ENCODE results near the gene ACSF2. TPM values are rescaled to one million over a fixed set of nuclear protein-coding genes. Genes with fewer than 3 reads are reported as not detected.

ACSF2 gene
- total RNA-seq, 1 experiment from 2014 or later = 72.7 TPM

DNA sequence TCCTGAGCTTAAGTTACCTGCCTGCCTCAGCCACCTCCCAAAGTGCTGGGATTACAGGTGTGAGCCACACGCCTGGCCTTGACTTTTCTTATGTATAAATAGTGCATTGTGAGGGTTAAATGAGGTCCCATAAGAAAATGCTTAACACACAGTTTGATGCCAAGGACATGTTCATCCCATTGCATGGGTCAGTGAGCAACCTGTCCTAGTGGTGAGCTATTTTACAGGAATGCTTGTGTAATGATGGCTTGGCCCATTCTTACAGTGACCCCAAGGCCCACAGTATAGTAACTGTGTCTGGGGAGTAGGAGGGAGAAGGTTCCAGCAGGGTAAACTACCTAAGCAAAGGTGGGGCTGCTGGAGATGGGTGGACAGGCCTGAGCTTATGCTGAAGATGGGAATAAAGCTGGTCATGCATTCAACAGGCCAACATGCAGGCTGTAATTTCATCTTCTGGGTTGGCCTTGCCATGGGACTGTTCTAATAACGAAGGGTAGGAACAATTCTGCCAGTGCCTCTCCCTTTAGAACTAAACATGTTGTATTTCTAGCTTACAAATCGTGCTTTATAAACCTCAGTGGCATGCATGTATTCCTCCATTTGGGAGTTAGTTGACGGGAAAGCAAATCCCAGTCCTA lies 6.2 kb downstream of the ACSF2 start:
- H3K27ac ChIP-seq (ENCODE audit: low read length) = no peak overlapping the region
- no peaks in the 10 kb centered on the region for H3K27me3 ChIP-seq (ENCODE audit: low read length)
- BruUV-seq (replicated peaks) = no TSS peak
- no peaks in the 10 kb centered on the region for H3F3A ChIP-seq (ENCODE audit: low read length, unreplicated experiment)
- no peaks in the 10 kb centered on the region for H3K9me3 ChIP-seq (ENCODE audit: low read length)
- ATAC-seq (peak; percentile 28; the same call in 1 of the 2 replicates), DNase-seq (no peak)
- H2AFZ ChIP-seq (ENCODE audit: low read length) = no peak overlapping the region
- no peak overlapping the region for H3K4me3 ChIP-seq (ENCODE audit: low read length)
- no peaks in the 10 kb centered on the region for H4K20me1 ChIP-seq (ENCODE audit: low read length)
- intact Hi-C loops (cut with micrococcal nuclease) = no loop called here
- H3K9ac ChIP-seq (ENCODE audit: low read length) = no peak overlapping the region
- TF ChIP-seq EZH2 (IDR thresholded peaks at IDR 0.05; ENCODE audit: low read length, unreplicated experiment) (no peak), EZH2phosphoT487 (IDR thresholded peaks at IDR 0.05; ENCODE audit: borderline replicate concordance, low read length) (no peak)
- TF ChIP-seq, protein P1, sequence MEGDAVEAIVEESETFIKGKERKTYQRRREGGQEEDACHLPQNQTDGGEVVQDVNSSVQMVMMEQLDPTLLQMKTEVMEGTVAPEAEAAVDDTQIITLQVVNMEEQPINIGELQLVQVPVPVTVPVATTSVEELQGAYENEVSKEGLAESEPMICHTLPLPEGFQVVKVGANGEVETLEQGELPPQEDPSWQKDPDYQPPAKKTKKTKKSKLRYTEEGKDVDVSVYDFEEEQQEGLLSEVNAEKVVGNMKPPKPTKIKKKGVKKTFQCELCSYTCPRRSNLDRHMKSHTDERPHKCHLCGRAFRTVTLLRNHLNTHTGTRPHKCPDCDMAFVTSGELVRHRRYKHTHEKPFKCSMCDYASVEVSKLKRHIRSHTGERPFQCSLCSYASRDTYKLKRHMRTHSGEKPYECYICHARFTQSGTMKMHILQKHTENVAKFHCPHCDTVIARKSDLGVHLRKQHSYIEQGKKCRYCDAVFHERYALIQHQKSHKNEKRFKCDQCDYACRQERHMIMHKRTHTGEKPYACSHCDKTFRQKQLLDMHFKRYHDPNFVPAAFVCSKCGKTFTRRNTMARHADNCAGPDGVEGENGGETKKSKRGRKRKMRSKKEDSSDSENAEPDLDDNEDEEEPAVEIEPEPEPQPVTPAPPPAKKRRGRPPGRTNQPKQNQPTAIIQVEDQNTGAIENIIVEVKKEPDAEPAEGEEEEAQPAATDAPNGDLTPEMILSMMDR (conservative IDR thresholded peaks at IDR 0.05; ENCODE audit: low read depth, low read length) = no peak
- H3K36me3 ChIP-seq (ENCODE audit: low read depth, low read length) = peaks cover 3% of the 10 kb centered on the region; the same call in 1 of the 2 replicates
- H3K4me2 ChIP-seq (ENCODE audit: low read length) = no peak overlapping the region
- CTCF ChIA-PET = no interaction called here
- H3K79me2 ChIP-seq (ENCODE audit: low read length) = peaks cover 34% of the 10 kb centered on the region
- H3K4me1 ChIP-seq (ENCODE audit: insufficient read depth, low read length) = peaks cover 13% of the 10 kb centered on the region
- POLR2A ChIA-PET (ENCODE audit: unreplicated experiment) = no interaction called here
- H3K9me2 ChIP-seq (replicated peaks; ENCODE audit: low read length) = no peaks in the 10 kb centered on the region

DNA sequence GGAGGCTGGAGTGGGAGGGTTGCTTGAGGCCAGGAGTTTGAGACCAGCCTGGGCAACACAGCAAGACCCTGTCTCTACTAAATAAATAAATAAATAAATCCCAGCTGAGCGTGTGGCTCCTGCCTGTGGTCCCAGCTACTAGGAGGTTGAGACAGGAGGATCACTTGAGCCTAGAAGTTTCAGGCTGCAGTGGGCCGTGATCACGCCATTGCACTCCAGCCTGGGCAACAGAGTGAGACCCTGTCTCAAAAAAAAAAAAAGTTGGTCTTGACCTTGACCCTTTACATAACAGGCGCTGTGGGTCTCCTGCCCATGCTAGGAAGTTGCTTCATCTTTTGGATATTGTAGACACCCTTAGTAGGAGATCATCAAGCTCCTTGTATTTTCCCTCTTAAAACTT lies 11.4 kb downstream of the ACSF2 start:
- Histone ChIP-seq H3K27ac (ENCODE audit: low read length) (no peak overlapping the region), H3K9ac (ENCODE audit: low read length) (no peak overlapping the region), H3K4me2 (ENCODE audit: low read length) (no peak overlapping the region), H4K20me1 (ENCODE audit: low read length) (no peaks in the 10 kb centered on the region), H2AFZ (ENCODE audit: low read length) (no peak overlapping the region), H3F3A (ENCODE audit: low read length, unreplicated experiment) (no peaks in the 10 kb centered on the region), H3K4me1 (ENCODE audit: insufficient read depth, low read length) (peaks cover 14% of the 10 kb centered on the region), H3K27me3 (ENCODE audit: low read length) (no peaks in the 10 kb centered on the region), H3K79me2 (ENCODE audit: low read length) (peaks cover 10% of the 10 kb centered on the region; the same call in 1 of the 2 replicates), H3K9me2 (replicated peaks; ENCODE audit: low read length) (no peaks in the 10 kb centered on the region), H3K36me3 (ENCODE audit: low read depth, low read length) (peaks cover 3% of the 10 kb centered on the region; the same call in 1 of the 2 replicates), H3K9me3 (ENCODE audit: low read length) (no peaks in the 10 kb centered on the region), H3K4me3 (ENCODE audit: low read length) (no peak overlapping the region)
- ChIA-PET POLR2A (ENCODE audit: unreplicated experiment) (no interaction called here), CTCF (no interaction called here)
- no peak for TF ChIP-seq EZH2phosphoT487 (IDR thresholded peaks at IDR 0.05; ENCODE audit: borderline replicate concordance, low read length)
- TF ChIP-seq, protein P1 (conservative IDR thresholded peaks at IDR 0.05; ENCODE audit: low read depth, low read length) = no peak
- TF ChIP-seq EZH2 (IDR thresholded peaks at IDR 0.05; ENCODE audit: low read length, unreplicated experiment) = no peak
- intact Hi-C loops (cut with micrococcal nuclease) = no loop called here
- DNase-seq = no peak
- no TSS peak for BruUV-seq (replicated peaks)
- ATAC-seq = no peak

DNA sequence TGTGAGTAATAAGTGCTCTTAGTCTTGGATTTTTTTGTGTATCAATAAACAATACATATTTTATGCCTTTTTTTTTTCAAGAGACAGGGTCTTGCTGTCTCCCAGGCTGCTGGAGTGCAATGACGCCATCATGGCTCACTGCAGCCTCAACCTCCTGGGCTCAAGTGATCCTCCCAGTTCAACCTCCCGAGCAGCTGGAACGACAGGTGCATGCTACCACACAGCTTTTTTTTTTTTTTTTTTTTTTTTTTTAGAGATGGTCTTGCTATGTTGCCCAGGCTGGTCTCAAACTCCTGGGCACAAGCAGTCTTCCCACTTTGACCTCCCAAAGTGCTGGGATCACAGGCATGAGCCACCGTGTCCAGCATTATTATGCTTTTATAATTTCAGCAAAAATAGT lies 13.0 kb downstream of the ACSF2 start:
- Histone ChIP-seq H3K27ac (ENCODE audit: low read length) (no peak overlapping the region), H2AFZ (ENCODE audit: low read length) (no peak overlapping the region), H3K27me3 (ENCODE audit: low read length) (no peaks in the 10 kb centered on the region), H3K79me2 (ENCODE audit: low read length) (0 out of 2 replicates have a peak, but pooled peaks cover 4% of the 10 kb centered on the region), H3K9me2 (replicated peaks; ENCODE audit: low read length) (no peaks in the 10 kb centered on the region), H3K4me1 (ENCODE audit: insufficient read depth, low read length) (peaks cover 29% of the 10 kb centered on the region), H3K36me3 (ENCODE audit: low read depth, low read length) (peaks cover 3% of the 10 kb centered on the region; the same call in 1 of the 2 replicates), H3F3A (ENCODE audit: low read length, unreplicated experiment) (no peaks in the 10 kb centered on the region), H3K9me3 (ENCODE audit: low read length) (no peaks in the 10 kb centered on the region), H3K4me2 (ENCODE audit: low read length) (no peak overlapping the region), H4K20me1 (ENCODE audit: low read length) (no peaks in the 10 kb centered on the region), H3K4me3 (ENCODE audit: low read length) (no peak overlapping the region), H3K9ac (ENCODE audit: low read length) (no peak overlapping the region)
- TF ChIP-seq, protein P1 (conservative IDR thresholded peaks at IDR 0.05; ENCODE audit: low read depth, low read length) = no peak
- TF ChIP-seq EZH2phosphoT487 (IDR thresholded peaks at IDR 0.05; ENCODE audit: borderline replicate concordance, low read length) (no peak), EZH2 (IDR thresholded peaks at IDR 0.05; ENCODE audit: low read length, unreplicated experiment) (no peak)
- POLR2A ChIA-PET (ENCODE audit: unreplicated experiment) = no interaction called here
- BruUV-seq (replicated peaks) = no TSS peak
- ATAC-seq = no peak
- intact Hi-C loops (cut with micrococcal nuclease) = no loop called here
- CTCF ChIA-PET = no interaction called here
- no peak for DNase-seq

Measured in PC-3 (cell line).